NCI-H526 treated with DMSO at 0.1 percent for 48 hours (cell line): ENCODE results near the gene LPAR6.

Source experiments
- DNase-seq: peaks from one replicate; lab custom pipeline; 2025; lab: John Stamatoyannopoulos, UW

Gene LPAR6

GRCh38 chr13:48414501-48414900, 1.6 kb upstream of the LPAR6 start:
- DNase-seq: no peak

- no peak for DNase-seq
These were observed 927 bp downstream of the LPAR6 start for GRCh38 chr13:48411841-48412531.

- no peak for DNase-seq
These were observed 1.6 kb downstream of the LPAR6 start for GRCh38 chr13:48411147-48411794.

GRCh38 chr13:48410199-48410598, 2.7 kb downstream of the LPAR6 start:
- no peak for DNase-seq

- DNase-seq: no peak
These were observed 7.0 kb downstream of the LPAR6 start for GRCh38 chr13:48405875-48406274.

- no peak for DNase-seq
These were observed 8.0 kb downstream of the LPAR6 start for GRCh38 chr13:48404952-48405351.

GRCh38 chr13:48403913-48404312, 9.0 kb downstream of the LPAR6 start:
- no peak for DNase-seq

- no peak for DNase-seq
These were observed 9.7 kb downstream of the LPAR6 start for GRCh38 chr13:48403151-48403631.

GRCh38 chr13:48402325-48402932, 10.5 kb downstream of the LPAR6 start:
- no peak for DNase-seq

- DNase-seq: no peak
These were observed 11.4 kb downstream of the LPAR6 start for GRCh38 chr13:48401480-48401879.

GRCh38 chr13:48400850-48401291, 12.0 kb downstream of the LPAR6 start:
- no peak for DNase-seq

GRCh38 chr13:48400090-48400694, 12.7 kb downstream of the LPAR6 start:
- DNase-seq: no peak

- DNase-seq: no peak
These were observed 14.3 kb downstream of the LPAR6 start for GRCh38 chr13:48398450-48399095.

- DNase-seq: no peak
These were observed 15.2 kb downstream of the LPAR6 start for GRCh38 chr13:48397744-48398143.

GRCh38 chr13:48393698-48394085, 19.2 kb downstream of the LPAR6 start:
- no peak for DNase-seq

GRCh38 chr13:48393030-48393697, 19.7 kb downstream of the LPAR6 start:
- DNase-seq: no peak

GRCh38 chr13:48391257-48391656, 21.7 kb downstream of the LPAR6 start:
- DNase-seq: no peak

GRCh38 chr13:48386816-48387215, 26.1 kb downstream of the LPAR6 start:
- no peak for DNase-seq

- DNase-seq: no peak
These were observed 29.5 kb downstream of the LPAR6 start for GRCh38 chr13:48383384-48383783.

GRCh38 chr13:48380581-48380980, 32.3 kb downstream of the LPAR6 start:
- no peak for DNase-seq

GRCh38 chr13:48377857-48378256, 35.1 kb downstream of the LPAR6 start:
- no peak for DNase-seq

GRCh38 chr13:48370815-48371214, 42.1 kb downstream of the LPAR6 start:
- DNase-seq: no peak
